Measurements from ENCODE around the gene EYA2.

Gene EYA2

GRCh38 chr20:47213966-47214365 is 319.3 kb downstream of the EYA2 start:
- H3K4me1 ChIP-seq (ENCODE audit: insufficient read depth, low read length, poor library complexity, severe bottlenecking): no peaks in the 10 kb centered on the region
- no peak overlapping the region for H3K9ac ChIP-seq (ENCODE audit: low read depth, low read length, poor library complexity, severe bottlenecking)
- H3F3A ChIP-seq (ENCODE audit: low read depth): no peaks in the 10 kb centered on the region
- TF ChIP-seq EZH2phosphoT487 (IDR thresholded peaks at IDR 0.05; ENCODE audit: borderline replicate concordance) (no peak), CTCF (conservative IDR thresholded peaks at IDR 0.05; ENCODE audit: low read length) (no peak)
- peaks cover 91% of the 10 kb centered on the region; the same call in 1 of the 2 replicates for H3K36me3 ChIP-seq (ENCODE audit: insufficient read depth, low read length)
- H2AFZ ChIP-seq (ENCODE audit: low read length): no peak overlapping the region
- H3K9me3 ChIP-seq (ENCODE audit: insufficient read depth, low read depth, low read length): no peaks in the 10 kb centered on the region
- no peak overlapping the region for H3K4me2 ChIP-seq (ENCODE audit: low read depth, low read length, poor library complexity, severe bottlenecking)
- no peak overlapping the region for H3K4me3 ChIP-seq (ENCODE audit: low read length, poor library complexity, severe bottlenecking)
- H3K79me2 ChIP-seq (ENCODE audit: insufficient read depth, low read length): peaks cover 10% of the 10 kb centered on the region; the same call in 1 of the 2 replicates
- H3K9me2 ChIP-seq (replicated peaks; ENCODE audit: low read depth, low read length): no peaks in the 10 kb centered on the region
- H3K27me3 ChIP-seq (ENCODE audit: insufficient read depth, low read length, poor library complexity, severe bottlenecking): no peaks in the 10 kb centered on the region
- H4K20me1 ChIP-seq (ENCODE audit: insufficient read depth, low read length, poor library complexity, severe bottlenecking): no peaks in the 10 kb centered on the region

DNA sequence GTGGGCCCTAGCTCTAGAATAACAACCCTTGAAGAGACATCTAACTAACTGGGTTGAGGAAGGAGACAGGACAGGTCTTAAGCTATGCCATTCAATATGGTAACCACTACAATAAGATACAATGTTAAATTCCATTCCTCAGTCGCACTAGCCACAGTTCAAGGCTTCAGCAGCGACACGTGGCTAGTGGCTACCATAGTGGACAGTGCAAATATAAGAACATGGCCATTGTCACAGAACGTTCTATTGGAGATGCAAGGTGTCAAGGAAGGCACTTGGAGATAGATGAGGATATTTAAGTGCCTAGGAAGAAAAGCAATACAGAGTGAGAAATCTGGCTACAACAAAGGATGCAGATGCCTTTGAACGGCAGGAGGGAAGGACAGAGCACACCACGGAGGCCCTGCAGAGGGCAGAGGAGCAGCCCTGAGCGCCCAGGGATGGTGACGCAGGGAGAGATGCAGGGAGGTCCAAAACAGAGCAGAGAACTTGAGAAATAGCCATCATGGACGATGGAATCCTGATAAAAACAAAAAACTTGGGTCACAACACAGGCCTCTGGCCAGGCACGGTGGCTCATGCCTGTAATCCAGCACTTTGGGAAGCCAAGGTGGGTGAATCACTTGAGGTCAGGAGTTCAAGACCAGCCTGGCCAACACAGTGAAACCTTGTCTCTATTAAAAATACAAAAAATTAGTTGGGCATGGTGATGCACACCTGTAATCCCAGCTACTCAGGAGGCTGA is 321.2 kb downstream of the EYA2 start:
- no peaks in the 10 kb centered on the region for H3K9me2 ChIP-seq (replicated peaks; ENCODE audit: low read depth, low read length)
- no peaks in the 10 kb centered on the region for H3K27me3 ChIP-seq (ENCODE audit: insufficient read depth, low read length, poor library complexity, severe bottlenecking)
- no peaks in the 10 kb centered on the region for H3F3A ChIP-seq (ENCODE audit: low read depth)
- H3K9ac ChIP-seq (ENCODE audit: low read depth, low read length, poor library complexity, severe bottlenecking): no peak overlapping the region
- H2AFZ ChIP-seq (ENCODE audit: low read length): no peak overlapping the region
- no peaks in the 10 kb centered on the region for H3K9me3 ChIP-seq (ENCODE audit: insufficient read depth, low read depth, low read length)
- no peak for TF ChIP-seq CTCF (conservative IDR thresholded peaks at IDR 0.05; ENCODE audit: low read length)
- TF ChIP-seq EZH2phosphoT487 (IDR thresholded peaks at IDR 0.05; ENCODE audit: borderline replicate concordance): no peak
- peaks cover 88% of the 10 kb centered on the region; the same call in 1 of the 2 replicates for H3K36me3 ChIP-seq (ENCODE audit: insufficient read depth, low read length)
- no peak overlapping the region for H3K4me3 ChIP-seq (ENCODE audit: low read length, poor library complexity, severe bottlenecking)
- H3K4me1 ChIP-seq (ENCODE audit: insufficient read depth, low read length, poor library complexity, severe bottlenecking): no peaks in the 10 kb centered on the region
- H4K20me1 ChIP-seq (ENCODE audit: insufficient read depth, low read length, poor library complexity, severe bottlenecking): no peaks in the 10 kb centered on the region
- H3K79me2 ChIP-seq (ENCODE audit: insufficient read depth, low read length): peaks cover 10% of the 10 kb centered on the region; the same call in 1 of the 2 replicates
- no peak overlapping the region for H3K4me2 ChIP-seq (ENCODE audit: low read depth, low read length, poor library complexity, severe bottlenecking)

- no peak overlapping the region for H3K9ac ChIP-seq (ENCODE audit: low read depth, low read length, poor library complexity, severe bottlenecking)
- H3K79me2 ChIP-seq (ENCODE audit: insufficient read depth, low read length): peaks cover 10% of the 10 kb centered on the region; the same call in 1 of the 2 replicates
- H3K4me1 ChIP-seq (ENCODE audit: insufficient read depth, low read length, poor library complexity, severe bottlenecking): peaks cover 1% of the 10 kb centered on the region
- no peak overlapping the region for H3K4me3 ChIP-seq (ENCODE audit: low read length, poor library complexity, severe bottlenecking)
- H3K27me3 ChIP-seq (ENCODE audit: insufficient read depth, low read length, poor library complexity, severe bottlenecking): no peaks in the 10 kb centered on the region
- H3K36me3 ChIP-seq (ENCODE audit: insufficient read depth, low read length): peaks cover 88% of the 10 kb centered on the region; the same call in 1 of the 2 replicates
- no peaks in the 10 kb centered on the region for H4K20me1 ChIP-seq (ENCODE audit: insufficient read depth, low read length, poor library complexity, severe bottlenecking)
- H3K9me3 ChIP-seq (ENCODE audit: insufficient read depth, low read depth, low read length): no peaks in the 10 kb centered on the region
- no peaks in the 10 kb centered on the region for H3F3A ChIP-seq (ENCODE audit: low read depth)
- no peaks in the 10 kb centered on the region for H3K9me2 ChIP-seq (replicated peaks; ENCODE audit: low read depth, low read length)
- H2AFZ ChIP-seq (ENCODE audit: low read length): no peak overlapping the region
- TF ChIP-seq CTCF (conservative IDR thresholded peaks at IDR 0.05; ENCODE audit: low read length) (no peak), EZH2phosphoT487 (IDR thresholded peaks at IDR 0.05; ENCODE audit: borderline replicate concordance) (no peak)
- no peak overlapping the region for H3K4me2 ChIP-seq (ENCODE audit: low read depth, low read length, poor library complexity, severe bottlenecking)
Observed at GRCh38 chr20:47216819-47217410, 322.3 kb downstream of the EYA2 start.

All from Loucy (cell line).